ENCODE data around the gene BCKDHB.
"Not testable (repeated sequence)": the region's sequence is repeated elsewhere in the genome, so short reads cannot be mapped to it uniquely, and the experiment has no call there.

BCKDHB gene

GRCh38 chr6:80106418-80107235 lies at the start of gene BCKDHB:
Gene BCKDHB (plus strand): TSS chr6:80106671. CDS start chr6:80106694, 23 bp downstream.
- peak; percentile 99 for DNase-seq (ENCODE audit: low spot score)

- no peak for DNase-seq (ENCODE audit: low spot score)
These were observed 45.7 kb upstream of the BCKDHB start for GRCh38 chr6:80060774-80061173.

DNA sequence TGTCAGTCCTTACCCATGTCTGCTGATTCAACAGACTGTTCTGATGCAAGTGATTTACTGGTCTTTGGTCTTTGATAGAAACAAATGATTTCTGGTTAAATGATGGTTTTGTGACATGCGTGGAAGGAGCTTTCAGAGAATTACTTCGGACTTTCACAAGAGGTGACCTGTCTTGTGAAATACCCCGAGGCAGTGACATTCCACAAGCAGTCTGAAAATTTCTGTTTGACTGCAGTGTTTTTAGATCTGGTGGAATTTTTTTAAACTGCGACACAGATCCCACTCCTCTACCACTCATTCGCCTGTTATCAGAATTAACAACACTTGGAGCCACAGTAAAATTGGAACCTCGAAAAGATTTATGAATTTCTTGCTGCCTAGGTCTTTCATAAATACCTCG lies 38.3 kb upstream of the BCKDHB start:
- not testable (repeated sequence) for DNase-seq (ENCODE audit: low spot score)

DNA sequence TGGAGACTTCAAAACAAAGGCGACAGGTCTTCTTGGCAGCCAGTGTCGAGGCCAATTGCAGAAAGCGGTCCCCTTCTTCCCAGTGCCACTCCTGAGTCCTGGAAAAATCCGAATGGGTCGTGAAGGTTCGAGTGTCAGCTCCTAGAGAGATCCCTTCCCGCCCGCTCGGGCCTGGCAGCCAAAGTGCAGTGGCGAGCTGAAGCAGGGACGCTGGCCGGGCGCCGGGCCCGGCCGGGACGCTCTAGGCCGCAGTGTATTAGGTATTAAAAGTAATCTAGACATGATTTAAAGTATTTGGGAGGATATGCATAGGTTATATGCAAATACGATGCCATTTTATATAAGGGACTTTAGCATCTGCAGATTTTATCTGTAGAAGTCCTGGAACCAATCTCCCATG lies 36.0 kb upstream of the BCKDHB start:
- DNase-seq (ENCODE audit: low spot score), result not testable (repeated sequence)

- DNase-seq (ENCODE audit: low spot score), result no peak
These were observed 29.4 kb upstream of the BCKDHB start for GRCh38 chr6:80077067-80077466.

DNA sequence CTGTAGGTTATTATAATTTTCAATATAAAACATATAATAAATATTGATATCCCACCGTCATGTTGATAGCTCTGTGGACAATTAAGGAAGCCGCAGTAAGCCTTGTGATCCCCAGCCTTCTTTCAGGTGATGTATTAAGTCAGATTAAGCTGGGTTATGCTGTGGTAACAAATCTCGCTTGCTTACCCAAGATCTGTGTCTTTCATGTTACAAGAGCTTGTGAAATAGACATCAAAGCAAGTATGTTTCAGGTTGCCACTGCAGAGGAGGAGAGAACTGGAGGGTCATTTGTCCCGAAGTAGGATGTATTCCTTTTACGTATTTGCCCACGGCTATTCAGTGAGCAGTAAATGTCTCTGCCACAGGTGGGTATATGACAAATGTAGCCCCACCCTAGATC lies 17.8 kb upstream of the BCKDHB start:
- no peak for DNase-seq (ENCODE audit: low spot score)

- DNase-seq (ENCODE audit: low spot score), result no peak
These were observed 15.0 kb upstream of the BCKDHB start for GRCh38 chr6:80091506-80091905.

- DNase-seq (ENCODE audit: low spot score), result no peak
These were observed 12.5 kb upstream of the BCKDHB start for GRCh38 chr6:80094017-80094416.

DNA sequence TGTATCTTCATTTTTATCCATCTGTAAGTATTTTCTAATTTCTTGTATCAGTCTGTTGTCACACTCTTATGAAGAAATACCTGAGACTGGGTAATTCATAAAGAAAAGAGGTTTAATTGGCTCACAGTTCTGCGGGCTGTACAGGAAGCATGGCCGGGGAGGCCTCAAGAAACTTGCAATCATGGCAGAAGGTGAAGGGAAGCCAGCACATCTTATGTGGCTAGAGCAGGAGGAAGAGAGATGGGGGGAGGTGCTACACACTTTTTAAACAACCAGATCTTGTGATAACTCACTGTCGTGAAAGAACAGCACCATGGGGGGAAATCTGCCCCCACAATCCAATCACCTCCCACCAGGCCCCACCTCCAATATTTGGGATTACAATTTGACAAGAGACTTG lies 10.9 kb upstream of the BCKDHB start:
- DNase-seq (ENCODE audit: low spot score), result no peak

- no peak for DNase-seq (ENCODE audit: low spot score)
These were observed 8.1 kb upstream of the BCKDHB start for GRCh38 chr6:80098392-80098791.

DNA sequence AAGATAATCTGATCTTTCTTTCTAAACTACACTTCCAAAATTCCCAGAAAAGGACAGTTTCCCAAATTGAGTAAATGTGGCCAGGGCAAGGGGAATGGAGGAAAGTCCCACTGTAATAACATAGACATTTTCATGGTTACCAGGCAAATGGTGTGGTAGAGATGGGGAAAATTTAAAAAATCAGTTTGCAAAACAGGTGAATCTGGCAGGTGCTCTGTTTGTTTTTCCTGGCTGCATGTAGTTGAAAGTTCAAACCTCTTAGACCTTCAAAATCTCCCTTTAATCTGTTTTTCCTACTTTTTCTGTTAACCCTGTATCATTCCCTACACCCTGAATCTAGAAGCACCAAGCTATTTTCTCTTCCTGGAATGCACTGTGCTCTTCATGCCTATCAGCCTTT lies 2.0 kb upstream of the BCKDHB start:
- DNase-seq (ENCODE audit: low spot score), result no peak

- no peak for DNase-seq (ENCODE audit: low spot score)
These were observed 476 bp upstream of the BCKDHB start for GRCh38 chr6:80105972-80106417.

DNA sequence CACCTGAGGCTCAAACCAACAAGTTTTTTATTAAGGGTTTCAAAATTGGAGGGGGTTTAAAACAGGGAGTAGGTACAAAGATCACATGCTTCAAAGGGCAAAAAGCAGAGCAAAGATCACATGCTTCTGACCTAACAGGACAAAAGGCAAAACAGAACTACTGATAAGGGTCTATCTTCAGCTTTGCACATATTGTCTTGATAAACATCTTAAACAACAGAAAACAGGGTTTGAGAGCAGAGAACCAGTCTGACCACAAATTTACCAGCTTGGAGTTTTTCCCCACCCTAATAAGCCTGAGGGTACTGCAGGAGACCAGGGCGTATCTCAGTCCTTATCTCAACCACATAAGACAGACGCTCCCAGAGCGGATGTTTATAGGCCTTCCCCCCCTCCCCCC lies 16.1 kb downstream of the BCKDHB start:
- not testable (repeated sequence) for DNase-seq (ENCODE audit: low spot score)

GRCh38 chr6:80126657-80127345 lies 20.3 kb downstream of the BCKDHB start:
- no peak for DNase-seq (ENCODE audit: low spot score)

GRCh38 chr6:80129485-80129884 lies 23.0 kb downstream of the BCKDHB start:
- no peak for DNase-seq (ENCODE audit: low spot score)

- no peak for DNase-seq (ENCODE audit: low spot score)
These were observed 26.5 kb downstream of the BCKDHB start for GRCh38 chr6:80133020-80133419.

GRCh38 chr6:80134065-80134464 lies 27.6 kb downstream of the BCKDHB start:
- no peak for DNase-seq (ENCODE audit: low spot score)

GRCh38 chr6:80142586-80142985 lies 36.1 kb downstream of the BCKDHB start:
- DNase-seq (ENCODE audit: low spot score), result no peak

DNA sequence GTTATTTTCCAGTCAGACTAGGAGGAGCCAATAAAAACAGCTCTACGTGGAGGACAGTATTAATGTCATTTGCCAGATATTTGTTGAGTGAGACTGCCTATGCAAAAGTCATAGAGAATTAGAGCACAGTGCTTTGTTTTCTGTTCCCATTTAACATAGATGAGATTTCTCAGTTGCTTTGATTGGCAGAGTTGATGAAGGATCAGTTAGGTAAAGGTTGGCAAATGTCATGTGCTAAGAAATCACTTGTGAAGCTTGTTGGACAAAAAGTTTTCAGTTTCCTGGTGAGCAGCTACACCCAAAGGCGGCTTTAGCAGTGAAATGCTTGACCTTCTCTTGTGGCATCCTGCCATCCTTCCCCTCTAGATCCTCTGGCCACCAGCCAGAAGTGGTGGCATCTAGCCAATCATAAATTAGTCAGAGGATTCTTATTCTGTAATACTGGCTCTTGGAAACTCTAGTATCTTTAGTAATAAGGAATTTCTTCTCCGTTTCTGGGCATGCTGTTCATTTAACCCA lies 37.0 kb downstream of the BCKDHB start:
- DNase-seq (ENCODE audit: low spot score), result no peak

GRCh38 chr6:80144753-80145315 lies 38.4 kb downstream of the BCKDHB start:
- no peak for DNase-seq (ENCODE audit: low spot score)

DNA sequence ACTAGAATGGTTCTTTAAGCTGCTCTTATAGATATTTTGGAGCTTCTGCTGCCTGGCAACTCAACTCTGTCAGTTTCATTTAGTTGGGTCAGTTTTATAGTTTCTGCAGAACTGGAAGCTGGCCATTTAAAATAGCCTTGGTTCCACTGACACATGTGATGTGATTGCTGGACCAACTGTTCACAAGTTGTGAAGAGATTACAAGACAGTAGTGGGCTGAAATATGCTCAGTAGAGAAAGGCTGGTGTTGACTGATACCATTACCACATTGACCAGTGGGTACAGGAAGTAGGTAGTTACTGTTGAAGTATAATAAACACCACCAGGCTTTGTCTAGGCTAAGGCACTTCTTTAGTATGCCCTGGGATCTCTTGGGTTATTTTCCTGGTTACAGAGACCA lies 39.0 kb downstream of the BCKDHB start:
- no peak for DNase-seq (ENCODE audit: low spot score)

DNA sequence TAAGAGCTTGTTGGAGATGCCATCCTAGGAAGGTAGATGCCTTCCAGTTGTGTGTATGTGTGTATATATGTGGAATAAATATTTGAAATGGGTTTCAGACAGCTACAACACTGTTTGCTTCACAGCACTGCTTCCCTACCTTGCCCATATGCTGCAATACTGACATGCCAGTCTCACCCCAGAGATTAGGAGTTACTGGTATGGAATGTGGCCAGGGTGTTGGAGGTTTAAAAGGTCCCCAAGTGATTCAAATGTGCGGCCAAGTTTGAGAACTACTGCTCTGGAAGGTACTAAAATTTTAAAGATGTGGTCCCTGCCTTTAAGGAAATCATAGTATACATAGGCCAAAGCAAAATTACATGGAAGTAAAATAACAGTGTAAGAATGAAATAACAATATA lies 39.5 kb downstream of the BCKDHB start:
- no peak for DNase-seq (ENCODE audit: low spot score)

- no peak for DNase-seq (ENCODE audit: low spot score)
These were observed 41.7 kb downstream of the BCKDHB start for GRCh38 chr6:80148220-80148619.
